Measurements from ENCODE around the gene PXN.

The PXN gene

DNA sequence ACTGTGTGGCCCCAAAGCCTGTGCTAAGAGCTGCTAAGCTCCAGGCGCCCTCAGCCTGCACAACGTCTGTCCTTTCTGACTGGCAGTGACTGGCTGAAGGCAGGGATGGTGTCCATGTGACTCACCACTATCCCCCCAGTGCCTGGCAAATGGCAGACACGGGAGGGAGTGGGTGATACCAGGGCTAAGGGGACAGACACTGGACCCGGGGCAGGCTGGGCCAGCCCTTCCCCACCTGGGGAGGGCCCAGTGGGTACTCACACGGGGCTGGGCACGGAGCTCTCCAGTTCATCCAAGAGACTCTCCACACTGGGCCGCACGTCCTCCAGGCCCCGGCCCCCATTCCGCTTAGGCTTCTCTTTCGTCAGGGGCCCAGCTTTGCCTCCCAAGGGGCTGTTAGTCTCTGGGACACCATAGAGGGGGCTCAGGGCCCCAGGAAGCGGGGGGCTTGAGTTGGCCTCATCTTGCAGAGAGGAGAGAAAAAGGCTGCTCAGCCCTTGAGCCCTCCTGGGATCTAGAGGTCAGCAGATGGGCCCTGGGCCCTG lies 43.2 kb downstream of the PXN start:
- no peak for DNase-seq (ENCODE audit: extremely low read depth, low read depth)
- TF ChIP-seq, protein P1, sequence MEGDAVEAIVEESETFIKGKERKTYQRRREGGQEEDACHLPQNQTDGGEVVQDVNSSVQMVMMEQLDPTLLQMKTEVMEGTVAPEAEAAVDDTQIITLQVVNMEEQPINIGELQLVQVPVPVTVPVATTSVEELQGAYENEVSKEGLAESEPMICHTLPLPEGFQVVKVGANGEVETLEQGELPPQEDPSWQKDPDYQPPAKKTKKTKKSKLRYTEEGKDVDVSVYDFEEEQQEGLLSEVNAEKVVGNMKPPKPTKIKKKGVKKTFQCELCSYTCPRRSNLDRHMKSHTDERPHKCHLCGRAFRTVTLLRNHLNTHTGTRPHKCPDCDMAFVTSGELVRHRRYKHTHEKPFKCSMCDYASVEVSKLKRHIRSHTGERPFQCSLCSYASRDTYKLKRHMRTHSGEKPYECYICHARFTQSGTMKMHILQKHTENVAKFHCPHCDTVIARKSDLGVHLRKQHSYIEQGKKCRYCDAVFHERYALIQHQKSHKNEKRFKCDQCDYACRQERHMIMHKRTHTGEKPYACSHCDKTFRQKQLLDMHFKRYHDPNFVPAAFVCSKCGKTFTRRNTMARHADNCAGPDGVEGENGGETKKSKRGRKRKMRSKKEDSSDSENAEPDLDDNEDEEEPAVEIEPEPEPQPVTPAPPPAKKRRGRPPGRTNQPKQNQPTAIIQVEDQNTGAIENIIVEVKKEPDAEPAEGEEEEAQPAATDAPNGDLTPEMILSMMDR (IDR thresholded peaks at IDR 0.05; ENCODE audit: low read depth, low read length) = no peak

DNA sequence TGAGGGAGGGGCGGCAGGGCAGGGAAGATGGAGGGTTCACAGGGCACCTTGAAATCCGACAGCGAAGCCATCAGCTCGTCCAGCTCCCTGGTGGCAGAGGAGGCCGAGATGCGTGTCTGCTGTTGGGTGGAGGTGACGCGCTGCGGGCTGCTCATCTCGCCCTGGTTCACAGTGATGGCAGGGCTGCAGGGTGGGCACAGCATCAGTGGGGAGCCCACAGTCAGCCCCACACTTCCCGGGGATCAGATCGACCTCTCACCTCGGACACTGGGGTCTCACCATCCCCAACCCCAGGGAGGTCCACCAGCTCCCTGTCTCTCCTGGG lies 44.0 kb downstream of the PXN start:
- TF ChIP-seq, protein P1 (IDR thresholded peaks at IDR 0.05; ENCODE audit: low read depth, low read length) = no peak
- no peak for DNase-seq (ENCODE audit: extremely low read depth, low read depth)

DNA sequence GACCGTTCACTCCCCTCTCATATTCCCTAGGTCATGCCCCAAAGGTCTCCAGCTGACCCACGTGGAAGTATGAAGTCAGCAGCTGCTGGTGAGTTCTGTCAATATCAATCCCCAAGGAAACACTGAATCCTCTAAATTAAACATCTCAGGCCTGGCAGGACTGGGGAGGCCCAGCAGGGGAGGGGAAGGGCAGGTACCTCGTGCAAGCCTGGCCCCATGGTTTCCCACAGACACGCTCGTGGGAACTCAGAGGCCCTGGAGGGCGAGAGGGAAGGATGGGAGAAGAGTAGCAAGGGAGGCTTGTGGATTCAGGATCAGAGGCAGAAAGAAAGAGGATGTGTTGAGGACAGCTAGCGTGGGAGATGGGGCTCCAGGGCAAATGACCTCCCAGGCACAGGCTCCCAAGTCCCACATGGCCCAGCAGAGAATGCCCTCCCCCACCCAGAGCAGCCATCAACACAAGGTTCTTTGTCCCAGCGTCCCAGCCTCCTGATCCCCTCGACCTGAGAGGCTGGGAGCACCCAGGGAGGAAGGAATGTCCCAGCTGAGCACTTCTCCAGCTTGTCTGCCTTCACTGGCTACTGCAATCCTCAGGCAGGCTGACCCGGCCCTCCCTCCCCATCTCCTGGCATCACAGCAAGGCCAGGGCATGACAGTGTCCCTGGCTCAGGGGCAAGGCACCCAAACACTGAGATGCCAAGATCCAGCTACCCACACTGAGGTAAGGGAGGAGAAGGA lies 44.5 kb downstream of the PXN start:
- no peak for DNase-seq (ENCODE audit: extremely low read depth, low read depth)
- TF ChIP-seq, protein P1 (IDR thresholded peaks at IDR 0.05; ENCODE audit: low read depth, low read length) = no peak

DNA sequence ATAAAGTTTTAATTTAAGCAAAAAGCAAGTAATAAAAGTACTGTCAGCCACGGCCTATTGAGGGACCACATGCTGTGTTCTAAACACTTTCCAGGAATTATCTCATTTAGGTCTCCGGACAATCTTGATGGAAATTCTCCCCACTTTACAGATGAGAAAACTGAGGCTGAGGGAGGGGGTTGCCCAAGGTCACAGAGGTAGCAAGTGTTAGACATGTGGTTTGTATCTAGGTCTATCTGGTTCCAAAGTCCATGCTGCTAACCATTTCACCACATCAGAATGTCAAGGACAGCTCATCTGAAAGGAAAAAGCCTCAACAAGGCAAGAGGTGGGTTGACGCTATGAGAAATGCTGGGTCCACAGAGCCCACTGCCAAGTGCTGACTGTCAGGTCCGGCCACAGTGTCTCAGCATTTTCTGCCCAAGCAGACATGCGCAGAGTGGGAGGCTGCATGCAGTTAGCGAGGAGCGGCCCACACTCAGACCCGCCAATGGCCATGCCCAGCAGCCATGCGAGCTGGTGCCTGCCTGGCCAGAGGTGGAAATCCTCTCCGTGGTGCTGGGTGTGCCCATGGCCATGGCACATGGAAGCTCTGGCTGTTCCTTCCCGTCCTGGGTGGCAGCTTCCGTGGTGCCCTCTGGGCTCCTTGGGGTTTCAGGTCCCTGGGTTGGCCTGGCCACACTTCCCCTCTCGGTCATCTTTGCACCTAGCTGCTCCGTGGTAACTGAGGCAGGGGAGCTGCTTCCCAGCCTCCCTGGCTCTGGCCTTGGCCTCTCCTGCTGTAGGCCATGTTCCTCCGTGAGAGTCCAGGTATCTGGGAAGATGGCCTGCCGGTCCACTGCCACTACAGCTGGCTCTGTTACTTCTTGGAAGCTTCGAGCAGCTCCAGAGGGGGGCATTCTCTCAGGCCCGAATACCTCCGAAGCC lies 46.6 kb downstream of the PXN start:
- DNase-seq (ENCODE audit: extremely low read depth, low read depth) = no peak
- TF ChIP-seq, protein P1 (IDR thresholded peaks at IDR 0.05; ENCODE audit: low read depth, low read length) = no peak

DNA sequence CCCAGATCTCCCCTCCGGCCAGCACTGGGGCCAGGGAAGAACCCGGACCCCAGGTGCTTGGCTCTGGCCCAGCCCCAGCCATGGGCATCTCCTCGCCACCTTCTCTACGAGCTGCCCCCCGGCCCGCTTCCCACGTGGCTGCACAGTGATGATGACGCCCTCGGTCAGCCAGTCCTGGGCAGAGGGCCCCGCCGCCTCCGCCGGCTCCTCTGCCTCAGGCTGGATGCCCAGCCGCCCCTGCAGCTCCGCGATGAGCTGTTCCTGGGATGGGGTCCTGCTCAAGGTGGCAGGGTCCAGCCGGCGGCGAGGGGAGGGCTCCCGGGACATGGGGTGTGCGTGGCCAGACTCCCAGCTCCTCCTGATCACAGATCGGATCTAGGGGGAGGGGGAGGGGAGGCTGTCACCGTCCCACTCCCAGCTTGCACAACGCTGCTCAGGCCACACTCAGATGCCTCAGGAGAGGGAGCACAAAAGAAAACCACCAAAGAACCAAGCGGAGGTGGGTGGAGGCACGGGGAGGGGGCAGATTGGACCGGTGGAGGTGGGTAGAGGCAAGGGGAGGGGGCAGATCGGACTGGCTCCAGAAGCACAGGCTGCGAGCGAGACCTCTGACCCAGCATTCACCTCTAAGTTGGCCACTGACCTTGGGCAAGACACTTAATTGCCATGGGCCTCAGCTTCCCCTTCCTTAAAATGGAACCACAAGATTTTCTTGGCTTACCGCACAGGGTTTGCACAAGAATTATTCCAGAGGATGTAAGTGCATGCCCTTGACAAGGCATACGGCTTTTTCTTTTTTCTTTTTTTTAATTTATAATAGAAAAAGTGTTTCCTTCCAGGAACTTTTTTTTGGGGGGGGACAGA lies 48.6 kb downstream of the PXN start:
- TF ChIP-seq, protein P1 (IDR thresholded peaks at IDR 0.05; ENCODE audit: low read depth, low read length) = no peak
- no peak for DNase-seq (ENCODE audit: extremely low read depth, low read depth)

DNA sequence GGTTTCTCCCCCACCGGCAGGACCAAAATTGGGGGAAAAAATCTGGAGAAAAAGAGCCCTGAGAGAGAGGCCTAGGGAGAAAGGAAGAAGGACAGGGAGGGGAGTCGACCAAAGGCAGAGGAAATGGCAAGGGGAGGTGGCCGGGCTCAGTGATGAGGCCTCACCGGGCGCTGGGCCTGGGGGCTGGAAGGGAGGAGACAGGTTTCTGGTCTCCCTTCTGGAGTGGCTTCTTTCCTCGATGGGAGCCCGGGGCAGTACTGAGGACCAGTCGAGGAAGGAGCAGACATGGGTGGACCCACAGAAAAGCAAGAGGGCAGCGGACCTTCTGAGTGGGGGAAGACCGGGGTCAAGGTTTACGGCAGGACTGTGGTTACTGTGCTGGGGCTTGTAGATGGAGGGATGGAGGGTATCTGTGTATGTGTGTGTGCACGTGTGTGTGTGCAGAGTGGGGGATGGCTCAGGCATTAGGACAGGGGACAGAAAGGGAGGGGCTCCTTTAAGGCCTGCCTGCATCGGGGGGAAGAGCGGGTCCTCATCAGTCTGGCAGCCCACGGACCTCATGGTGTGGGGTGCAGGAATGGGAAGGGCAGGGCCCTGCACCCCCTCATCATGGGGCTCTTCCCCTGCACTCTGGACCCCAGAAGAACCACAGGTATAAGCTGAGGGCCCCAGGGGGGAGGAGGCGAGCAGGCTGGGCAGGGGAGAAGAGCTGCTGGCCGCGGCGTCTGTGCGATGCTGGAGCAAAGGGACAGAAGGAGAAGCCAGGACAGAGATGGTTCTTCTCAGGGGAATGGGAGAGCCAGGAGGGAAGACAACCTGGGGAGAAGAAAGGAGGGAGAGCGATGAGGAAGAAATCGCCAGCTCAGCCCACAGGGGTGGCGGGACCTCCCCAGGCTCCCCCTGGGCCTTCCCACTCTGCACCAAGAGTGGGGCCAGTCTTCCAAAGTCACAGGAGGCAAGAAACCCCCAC lies 49.5 kb downstream of the PXN start:
- no peak for DNase-seq (ENCODE audit: extremely low read depth, low read depth)

More for the DNA sequence above, 49.5 kb downstream of the PXN start:
- TF ChIP-seq, protein P1 (IDR thresholded peaks at IDR 0.05; ENCODE audit: low read depth, low read length) = no peak

Measured in AG09319 (cell line).